GM18520 (cell line): Measurements from ENCODE around the gene SLC7A1.

Source experiments
- ATAC-seq: cut with Tn5 transposase; IDR thresholded peaks from one replicate; pipeline ENCODE4 v1.9.1; 2021; ENCODE audit not compliant: unreplicated experiment

The SLC7A1 gene

DNA sequence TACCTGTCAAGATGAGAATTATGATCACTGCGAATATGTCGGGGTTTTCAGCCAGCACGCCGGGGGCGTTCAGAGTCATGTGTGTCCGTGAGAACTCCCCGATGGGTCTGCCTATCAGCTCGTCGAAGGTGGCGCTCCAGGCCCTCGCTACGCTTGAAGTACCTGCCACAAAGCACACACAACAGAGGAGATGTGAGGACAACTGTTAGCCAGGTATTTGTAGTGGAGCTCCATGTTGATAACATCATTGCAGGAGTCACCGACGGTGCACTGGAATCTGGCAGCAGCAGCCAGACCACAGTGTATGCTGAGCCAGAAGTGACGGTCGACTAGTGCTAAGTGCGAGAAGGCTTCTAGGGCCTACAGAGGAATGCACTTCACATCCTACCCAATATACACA lies 62.7 kb downstream of the SLC7A1 start:
- no peak for ATAC-seq

- no peak for ATAC-seq
These were observed 63.4 kb downstream of the SLC7A1 start for GRCh38 chr13:29532116-29532515.

- no peak for ATAC-seq
These were observed 64.6 kb downstream of the SLC7A1 start for GRCh38 chr13:29530901-29531300.

DNA sequence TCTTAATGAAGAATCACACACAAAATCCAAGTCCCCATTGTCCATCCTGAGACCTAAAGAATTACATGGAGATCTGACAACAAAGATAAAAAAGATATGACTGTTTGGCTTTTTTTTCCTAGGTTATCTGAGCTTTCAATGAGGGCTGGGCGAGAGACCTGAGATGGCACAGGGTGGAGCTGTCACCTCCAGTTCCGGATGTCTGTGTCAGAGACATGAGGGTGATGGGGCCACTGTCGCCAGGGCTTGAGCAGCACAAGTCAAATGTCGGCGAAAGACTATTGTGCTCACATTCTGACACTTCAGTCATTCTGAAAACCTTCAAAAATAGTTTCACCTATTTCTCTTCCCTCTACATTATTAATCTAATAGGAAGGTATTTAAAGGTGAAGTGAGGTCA lies 65.7 kb downstream of the SLC7A1 start:
- ATAC-seq: no peak

- no peak for ATAC-seq
These were observed 67.6 kb downstream of the SLC7A1 start for GRCh38 chr13:29527916-29528315.

- ATAC-seq: no peak
These were observed 68.0 kb downstream of the SLC7A1 start for GRCh38 chr13:29527511-29527910.

GRCh38 chr13:29526741-29527140 lies 68.7 kb downstream of the SLC7A1 start:
- no peak for ATAC-seq

DNA sequence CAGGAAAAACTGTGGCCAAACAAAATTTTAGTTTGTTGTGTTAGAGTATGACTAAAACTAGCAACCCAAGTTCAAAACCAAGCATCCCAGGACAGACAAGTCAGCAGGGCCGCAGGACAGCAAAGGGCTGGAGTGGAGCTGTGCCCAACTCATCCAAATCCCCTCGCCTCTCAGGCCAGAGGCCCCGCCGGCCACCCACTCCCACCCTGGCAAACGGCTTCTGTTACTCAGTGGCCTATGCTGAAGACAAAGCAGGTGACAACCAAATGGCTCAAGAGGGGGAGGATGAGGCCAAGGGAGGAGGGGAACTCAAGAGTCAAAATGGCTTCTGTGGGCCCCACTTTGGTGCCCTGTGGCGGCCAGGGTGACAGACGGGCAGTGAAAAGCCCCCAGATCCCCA lies 69.7 kb downstream of the SLC7A1 start:
- ATAC-seq: no peak

DNA sequence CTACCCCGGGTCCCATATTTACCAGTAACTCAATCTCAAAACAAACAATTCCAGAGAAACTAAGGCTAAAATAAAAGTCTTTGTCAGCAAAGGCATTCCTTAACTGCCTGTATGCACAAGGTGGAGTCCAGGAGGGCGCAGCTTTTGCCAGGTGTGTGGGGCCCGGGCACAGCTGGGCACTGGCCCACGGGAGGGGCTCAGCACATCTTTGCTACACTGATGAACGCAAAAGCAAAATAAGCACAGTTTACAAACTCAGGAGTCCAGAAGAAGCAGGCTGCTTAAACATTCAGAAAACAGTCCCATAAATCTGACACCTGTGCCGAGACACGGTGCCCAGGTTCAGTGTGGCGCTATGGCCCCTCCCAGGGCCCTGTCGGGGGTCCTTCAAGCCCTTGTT lies 70.8 kb downstream of the SLC7A1 start:
- ATAC-seq: no peak

- no peak for ATAC-seq
These were observed 71.3 kb downstream of the SLC7A1 start for GRCh38 chr13:29524176-29524575.

DNA sequence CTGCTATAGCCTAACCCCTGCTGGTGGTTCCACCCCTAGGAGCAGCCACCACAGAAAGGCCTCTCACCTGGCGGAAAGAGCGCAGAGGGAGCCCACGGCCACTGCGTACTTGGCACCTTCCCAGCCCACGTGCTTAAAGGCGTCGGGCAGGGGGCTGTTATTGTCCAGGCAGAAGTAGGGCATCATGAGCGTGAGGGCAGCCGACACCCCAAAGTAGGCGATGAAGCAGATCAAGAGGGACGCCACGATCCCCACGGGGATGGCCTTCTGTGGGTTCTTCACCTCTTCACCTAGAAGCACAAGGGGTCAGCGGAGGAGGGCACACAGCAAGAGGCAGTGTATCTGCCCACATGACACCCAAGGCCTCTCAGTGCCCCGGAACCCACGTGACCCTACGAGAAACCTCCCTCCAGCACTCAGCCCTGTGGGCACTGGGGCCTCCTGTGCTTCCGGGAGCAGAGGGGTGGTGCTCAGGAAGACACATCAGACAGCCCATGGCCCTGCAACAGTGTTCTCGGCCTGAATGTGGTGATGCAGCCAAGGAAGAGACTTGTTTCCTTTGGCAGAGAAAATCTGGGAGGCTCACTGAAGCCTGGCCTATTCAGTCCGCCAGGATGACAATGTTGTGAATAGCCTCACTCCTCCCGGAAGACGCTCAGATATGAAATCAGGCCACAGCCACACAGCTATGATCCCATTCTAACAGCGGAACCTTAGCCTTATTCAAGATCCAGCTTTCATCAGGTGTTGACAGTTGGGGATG lies 72.1 kb downstream of the SLC7A1 start:
- no peak for ATAC-seq

- ATAC-seq: no peak
These were observed 73.3 kb downstream of the SLC7A1 start for GRCh38 chr13:29522044-29522685.

- ATAC-seq: no peak
These were observed 74.2 kb downstream of the SLC7A1 start for GRCh38 chr13:29521336-29521735.

GRCh38 chr13:29520671-29521070 lies 74.8 kb downstream of the SLC7A1 start:
- ATAC-seq: no peak

DNA sequence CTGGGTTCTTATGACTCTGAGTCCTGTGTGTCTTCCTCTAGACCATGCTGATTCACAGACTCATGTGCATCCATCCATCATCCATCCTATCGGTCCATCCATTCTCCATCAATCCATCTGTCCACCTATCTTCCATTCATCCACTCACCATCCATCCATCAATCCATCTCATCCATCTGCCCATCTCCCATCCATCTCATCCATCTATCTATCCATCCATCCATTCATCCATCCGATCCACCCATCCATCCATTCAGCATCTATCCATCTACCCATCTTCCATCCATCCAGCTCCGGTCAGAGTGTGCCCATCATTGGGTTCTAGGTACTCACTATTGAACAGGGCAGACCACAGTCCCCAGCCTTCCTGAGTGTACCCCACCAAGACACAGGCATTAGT lies 75.6 kb downstream of the SLC7A1 start:
- ATAC-seq: no peak

GRCh38 chr13:29516880-29517279 lies 78.6 kb downstream of the SLC7A1 start:
- ATAC-seq: no peak

GRCh38 chr13:29516012-29516411 lies 79.5 kb downstream of the SLC7A1 start:
- ATAC-seq: no peak

GRCh38 chr13:29515372-29515771 lies 80.1 kb downstream of the SLC7A1 start:
- no peak for ATAC-seq

- ATAC-seq: no peak
These were observed 80.7 kb downstream of the SLC7A1 start for GRCh38 chr13:29514720-29515310.

DNA sequence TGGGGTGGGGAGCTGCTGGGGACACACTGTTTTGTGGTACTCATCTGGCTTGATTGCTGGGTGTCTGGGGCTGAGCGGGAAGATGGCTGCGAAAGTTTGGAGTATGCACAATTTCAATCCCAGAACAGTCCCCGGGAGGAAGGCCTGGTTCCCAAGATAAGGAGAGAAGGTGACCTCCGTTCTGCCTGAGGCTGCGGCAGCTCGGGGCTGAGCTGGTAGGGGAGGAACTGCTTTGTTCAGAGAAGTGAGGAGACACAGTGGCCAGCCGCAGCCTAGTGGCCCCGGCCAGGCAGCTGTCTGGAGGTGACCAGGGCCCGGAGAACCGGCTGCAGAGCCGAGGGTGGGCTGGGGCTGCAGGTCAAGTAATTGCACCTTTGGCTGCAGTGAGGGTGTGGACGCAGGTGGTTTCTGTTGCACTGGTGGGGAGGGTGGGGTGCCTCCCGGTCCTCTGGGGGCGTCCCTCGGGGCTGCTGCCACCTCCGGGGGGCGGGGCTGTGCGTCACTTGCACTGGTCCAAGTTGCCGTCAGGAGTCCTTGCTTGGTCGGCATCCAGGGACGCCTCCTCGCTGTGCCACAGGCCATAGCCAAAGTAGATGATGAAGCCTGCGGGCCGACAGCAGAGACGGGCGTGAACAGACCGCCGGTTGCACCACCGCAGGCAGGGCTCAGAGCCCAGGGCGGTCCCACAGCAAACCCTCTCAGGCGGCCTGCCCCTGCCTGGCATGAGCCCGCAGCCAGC lies 81.3 kb downstream of the SLC7A1 start:
- ATAC-seq: no peak
